Thyroid gland (tissue), 4 donors: Measurements from ENCODE around the gene IL1R1. TPM values are rescaled to one million over a fixed set of nuclear protein-coding genes. Genes with fewer than 3 reads are reported as not detected.

ENCODE experiments used
- DNase-seq, 2 donors: peaks; one replicate each; pipeline ENCODE4 v3.0.0-alpha.2; 2019
- H3K27ac ChIP-seq, 3 donors: fragments of 200-600 bp; sonication (generic); 1 replicate in 2 of 3; 2 replicates in 1 of 3; pipeline ENCODE4 v1.5.1; 2016 to 2019; ENCODE audit warnings: mild to moderate bottlenecking in 1 of 3, moderate library complexity in 1 of 3
- H3K27me3 ChIP-seq: fragments of 200-600 bp; sonication (generic); one replicate; pipeline ENCODE4 v1.5.1; 2019
- H3K36me3 ChIP-seq, 2 donors: fragments of 200-600 bp; sonication (generic); one replicate each; pipeline ENCODE4 v1.5.1; 2016 to 2019
- H3K4me1 ChIP-seq, 2 donors: fragments of 200-600 bp; sonication (generic); one replicate each; pipeline ENCODE4 v1.5.1; 2017 to 2019
- H3K4me3 ChIP-seq, 3 donors: fragments of 200-600 bp; sonication (generic); replicated peaks in 1 of 3; 1 replicate in 2 of 3; 2 replicates in 1 of 3; pipeline ENCODE4 v1.5.1; 2016; ENCODE audit warnings: mild to moderate bottlenecking in 1 of 3
- H3K9me3 ChIP-seq: fragments of 200-600 bp; sonication (generic); one replicate; pipeline ENCODE4 v1.5.1; 2017
- POLR2A ChIP-seq, 2 donors: fragments of 450-650 bp; IDR thresholded peaks; one replicate each; pipeline ENCODE4 v1.6.1; 2017; ENCODE audit warnings: antibody characterized with exemption in 2 of 2, mild to moderate bottlenecking in 2 of 2, moderate library complexity in 1 of 2
- WGBS, 2 donors: methylation state at CpG; one replicate each; pipeline ENCODE4 v1.1.5; 2017; 5-methylcytosine and 5-hydroxymethylcytosine counted together
- intact Hi-C: fragments of 100-400 bp; cut with DNase I; formaldehyde crosslinking; loops from one replicate; pipeline ENCODE4 v1.15.1; 2023
- total RNA-seq, 4 donors: library from RNA; depleted of rRNA; stranded (reverse); fragments of >200 nt; gene quantifications; one replicate each; pipeline ENCODE4 v1.2.3, GENCODE V29; 2016
- TF ChIP-seq, protein P1 (sequence below), 6 experiments: fragments of 200-600 bp in 3 of 6; fragments of 450-650 bp in 3 of 6; sonication (generic) in 3 of 6; IDR thresholded peaks; one replicate each; pipeline ENCODE4 v1.5.1; 2016 to 2019; ENCODE audit warnings: antibody characterized with exemption in 6 of 6, mild to moderate bottlenecking in 2 of 6, inconsistent platforms in 1 of 6, moderate library complexity in 1 of 6

The IL1R1 gene, protein sequence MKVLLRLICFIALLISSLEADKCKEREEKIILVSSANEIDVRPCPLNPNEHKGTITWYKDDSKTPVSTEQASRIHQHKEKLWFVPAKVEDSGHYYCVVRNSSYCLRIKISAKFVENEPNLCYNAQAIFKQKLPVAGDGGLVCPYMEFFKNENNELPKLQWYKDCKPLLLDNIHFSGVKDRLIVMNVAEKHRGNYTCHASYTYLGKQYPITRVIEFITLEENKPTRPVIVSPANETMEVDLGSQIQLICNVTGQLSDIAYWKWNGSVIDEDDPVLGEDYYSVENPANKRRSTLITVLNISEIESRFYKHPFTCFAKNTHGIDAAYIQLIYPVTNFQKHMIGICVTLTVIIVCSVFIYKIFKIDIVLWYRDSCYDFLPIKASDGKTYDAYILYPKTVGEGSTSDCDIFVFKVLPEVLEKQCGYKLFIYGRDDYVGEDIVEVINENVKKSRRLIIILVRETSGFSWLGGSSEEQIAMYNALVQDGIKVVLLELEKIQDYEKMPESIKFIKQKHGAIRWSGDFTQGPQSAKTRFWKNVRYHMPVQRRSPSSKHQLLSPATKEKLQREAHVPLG
- total RNA-seq: 100 to 1,000 TPM in 2 of 4 donors, 10 to 100 TPM in 2; 57.6 to 220 (median 103) TPM

DNA sequence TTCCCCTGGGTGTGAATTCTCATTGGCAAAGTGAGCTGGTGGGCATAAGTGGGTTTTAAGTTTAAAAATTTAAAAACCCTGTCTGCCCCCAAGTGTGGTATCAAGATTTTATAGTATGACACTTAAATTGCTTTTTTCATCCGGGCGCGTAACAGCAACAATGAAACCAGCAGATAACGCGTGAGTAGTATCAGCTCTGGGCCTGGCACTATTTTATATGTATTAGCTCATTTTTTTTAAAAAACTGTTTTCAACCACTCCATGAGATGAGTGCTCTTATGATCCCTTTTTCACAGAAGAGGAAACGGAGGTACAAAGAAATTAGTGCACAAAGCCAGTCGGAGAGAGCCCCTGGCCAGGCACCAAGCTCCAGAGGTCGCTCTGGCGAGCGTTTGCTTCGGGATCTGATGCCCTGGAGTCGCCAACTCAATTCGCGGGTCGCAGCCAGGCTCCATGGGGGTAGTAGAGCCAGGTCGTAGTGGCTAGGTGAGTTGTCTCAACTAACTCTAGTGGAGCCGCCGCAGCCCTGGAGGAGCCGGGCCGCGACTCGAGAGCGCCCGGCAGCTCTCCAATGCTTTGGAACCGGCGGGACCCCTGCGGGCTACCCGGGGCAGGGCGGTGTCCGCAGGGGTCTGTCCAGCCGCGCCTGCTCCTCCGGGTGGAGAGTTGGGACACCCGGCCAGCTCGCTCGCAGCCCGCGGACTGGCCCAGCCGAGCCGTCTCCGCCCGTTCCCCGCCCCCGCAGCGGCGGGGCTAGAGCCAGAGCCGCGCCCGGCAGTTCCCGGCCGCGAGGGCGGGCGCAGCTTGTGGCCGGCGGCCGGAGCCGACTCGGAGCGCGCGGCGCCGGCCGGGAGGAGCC, at the start of gene IL1R1:
Gene IL1R1, plus strand, starts transcription at position 777 of the 859 bp plus-strand sequence. CDS start 14,979 bp downstream, outside the sequence.
- peak; percentile 84 to 87 for DNase-seq
- Histone ChIP-seq H3K27me3 (no peaks in the 10 kb centered on the region), H3K27ac (peak within 1 kb of the TSS; percentile 94 to 97 (median 95)), H3K4me3 (peak within 1 kb of the TSS; percentile 68 to 84 (median 75)), H3K4me1 (peaks cover 23 to 28% of the 10 kb centered on the region in 2 donors), H3K36me3 (peaks cover 3 to 7% of the 10 kb centered on the region in 2 donors), H3K9me3 (no peaks in the 10 kb centered on the region)
- WGBS, 2 donors: 22 to 28% methylated on average over 16 to 18 of the region's 65 CpGs
- intact Hi-C loops: loop anchor here (10.0 kb wide), 1 partner anchor 77 kb away; no protein-coding TSS in a partner anchor
- TF ChIP-seq, protein P1, sequence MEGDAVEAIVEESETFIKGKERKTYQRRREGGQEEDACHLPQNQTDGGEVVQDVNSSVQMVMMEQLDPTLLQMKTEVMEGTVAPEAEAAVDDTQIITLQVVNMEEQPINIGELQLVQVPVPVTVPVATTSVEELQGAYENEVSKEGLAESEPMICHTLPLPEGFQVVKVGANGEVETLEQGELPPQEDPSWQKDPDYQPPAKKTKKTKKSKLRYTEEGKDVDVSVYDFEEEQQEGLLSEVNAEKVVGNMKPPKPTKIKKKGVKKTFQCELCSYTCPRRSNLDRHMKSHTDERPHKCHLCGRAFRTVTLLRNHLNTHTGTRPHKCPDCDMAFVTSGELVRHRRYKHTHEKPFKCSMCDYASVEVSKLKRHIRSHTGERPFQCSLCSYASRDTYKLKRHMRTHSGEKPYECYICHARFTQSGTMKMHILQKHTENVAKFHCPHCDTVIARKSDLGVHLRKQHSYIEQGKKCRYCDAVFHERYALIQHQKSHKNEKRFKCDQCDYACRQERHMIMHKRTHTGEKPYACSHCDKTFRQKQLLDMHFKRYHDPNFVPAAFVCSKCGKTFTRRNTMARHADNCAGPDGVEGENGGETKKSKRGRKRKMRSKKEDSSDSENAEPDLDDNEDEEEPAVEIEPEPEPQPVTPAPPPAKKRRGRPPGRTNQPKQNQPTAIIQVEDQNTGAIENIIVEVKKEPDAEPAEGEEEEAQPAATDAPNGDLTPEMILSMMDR (IDR thresholded peaks at IDR 0.05): no peak
- peak; percentile 31 to 88 for TF ChIP-seq POLR2A (IDR thresholded peaks at IDR 0.05)

DNA sequence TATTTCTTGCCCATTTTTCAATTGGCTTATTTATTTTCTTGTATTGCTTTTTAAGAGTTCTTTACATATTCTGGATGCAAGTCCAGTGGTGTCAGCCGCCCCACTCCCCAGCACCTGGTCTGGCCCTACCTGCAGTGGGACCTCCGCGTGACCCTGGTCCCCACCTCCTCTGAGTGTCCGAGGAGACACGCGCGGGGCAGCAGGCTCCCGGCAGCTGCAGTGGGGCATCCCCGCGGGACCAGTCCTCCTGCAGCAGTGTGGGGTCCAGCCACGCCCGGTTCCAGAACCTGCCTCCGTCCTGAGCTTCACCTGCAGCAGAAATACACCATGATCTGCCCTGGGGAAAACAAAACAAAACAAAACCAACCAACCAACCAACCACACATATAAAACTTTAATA, 48.9 kb upstream of the IL1R1 start:
- 87 to 95% methylated on average over 13 of the region's 13 CpGs for WGBS, 2 donors
- no peak for DNase-seq
- H3K27me3 ChIP-seq: no peaks in the 10 kb centered on the region
- no peak for TF ChIP-seq POLR2A (IDR thresholded peaks at IDR 0.05)
- TF ChIP-seq, protein P1 (IDR thresholded peaks at IDR 0.05): no peak
- no peaks in the 10 kb centered on the region for H3K9me3 ChIP-seq
- H3K4me3 ChIP-seq: no peak overlapping the region
- intact Hi-C loops: no loop called here
- H3K27ac ChIP-seq: no peak overlapping the region
- no peaks in the 10 kb centered on the region for H3K36me3 ChIP-seq
- no peaks in the 10 kb centered on the region for H3K4me1 ChIP-seq

DNA sequence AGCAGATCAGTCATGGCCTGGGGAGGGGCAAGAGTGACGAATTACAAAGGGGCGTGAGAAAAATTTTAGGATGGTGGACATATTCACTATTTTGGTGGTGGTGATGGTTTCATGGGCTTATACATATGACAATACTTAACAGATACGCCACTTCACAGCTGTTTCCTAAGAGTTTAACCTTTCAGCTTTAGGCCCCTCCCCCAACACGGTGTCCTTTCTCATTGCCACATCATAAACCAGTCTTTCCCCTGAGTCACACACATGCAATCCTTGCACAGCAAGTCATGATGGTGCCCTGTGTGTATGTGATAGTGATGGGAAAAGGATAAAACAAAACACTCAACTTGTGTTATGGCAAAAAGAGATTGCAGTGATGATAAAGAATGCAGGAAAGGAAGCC, 47.6 kb upstream of the IL1R1 start:
- H3K27ac ChIP-seq: no peak overlapping the region
- no peak for DNase-seq
- TF ChIP-seq POLR2A (IDR thresholded peaks at IDR 0.05): no peak
- TF ChIP-seq, protein P1 (IDR thresholded peaks at IDR 0.05): no peak
- 81 to 82% methylated on average over 4 of the region's 4 CpGs for WGBS, 2 donors
- H3K27me3 ChIP-seq: no peaks in the 10 kb centered on the region
- no peaks in the 10 kb centered on the region for H3K36me3 ChIP-seq
- intact Hi-C loops: no loop called here
- H3K4me1 ChIP-seq: no peaks in the 10 kb centered on the region
- H3K4me3 ChIP-seq: no peak overlapping the region
- no peaks in the 10 kb centered on the region for H3K9me3 ChIP-seq

DNA sequence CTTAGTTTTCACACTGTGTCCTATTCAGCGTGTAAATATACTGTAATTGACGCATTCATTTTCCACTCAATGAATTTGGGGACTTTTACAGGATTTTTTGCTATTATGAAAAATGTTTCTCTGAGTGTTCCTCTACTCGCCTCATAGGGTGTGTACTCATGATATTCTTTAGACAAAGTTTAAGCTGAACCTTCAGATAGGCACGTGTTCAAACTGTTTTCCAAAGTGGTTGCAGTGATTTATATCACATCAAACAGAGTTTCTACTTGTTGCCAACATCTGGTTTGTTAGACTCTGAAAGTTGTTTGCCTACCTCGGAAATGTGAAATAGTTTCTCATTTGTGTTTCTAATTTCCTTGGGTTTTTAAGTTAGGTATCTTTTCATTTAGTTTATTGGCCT, 46.4 kb upstream of the IL1R1 start:
- Histone ChIP-seq H3K4me3 (no peak overlapping the region), H3K27me3 (no peaks in the 10 kb centered on the region), H3K27ac (no peak overlapping the region), H3K9me3 (no peaks in the 10 kb centered on the region), H3K4me1 (no peaks in the 10 kb centered on the region), H3K36me3 (no peaks in the 10 kb centered on the region)
- TF ChIP-seq POLR2A (IDR thresholded peaks at IDR 0.05): no peak
- TF ChIP-seq, protein P1 (IDR thresholded peaks at IDR 0.05): no peak
- no peak for DNase-seq
- intact Hi-C loops: no loop called here
- 89 to 95% methylated on average over 5 of the region's 5 CpGs for WGBS, 2 donors
